Measurements from ENCODE around the gene IRGC.

DNA sequence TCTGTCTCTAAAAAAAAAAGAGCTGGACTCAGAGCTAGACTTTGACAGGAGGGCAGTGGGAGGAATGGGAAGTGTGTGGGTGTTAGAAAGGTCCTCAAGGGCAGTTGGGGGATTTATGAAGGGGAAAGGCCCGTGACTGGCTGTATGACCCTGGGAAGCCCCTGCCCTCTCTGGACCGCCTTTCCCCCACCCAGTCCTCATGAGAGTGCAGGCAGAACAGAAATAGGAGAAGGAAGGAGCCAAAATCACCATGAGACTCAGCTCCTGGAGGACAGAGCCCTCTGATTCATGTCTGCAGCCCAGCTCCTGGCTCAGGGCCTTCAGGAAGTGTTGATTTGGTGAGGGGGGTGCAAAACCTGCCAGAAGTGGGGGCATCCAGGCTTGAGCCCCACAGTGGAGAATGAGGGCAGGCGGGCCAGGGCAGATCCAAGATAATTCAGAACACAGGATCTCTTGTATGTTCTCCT is 47.6 kb downstream of the IRGC start:
- TF ChIP-seq, protein P1, sequence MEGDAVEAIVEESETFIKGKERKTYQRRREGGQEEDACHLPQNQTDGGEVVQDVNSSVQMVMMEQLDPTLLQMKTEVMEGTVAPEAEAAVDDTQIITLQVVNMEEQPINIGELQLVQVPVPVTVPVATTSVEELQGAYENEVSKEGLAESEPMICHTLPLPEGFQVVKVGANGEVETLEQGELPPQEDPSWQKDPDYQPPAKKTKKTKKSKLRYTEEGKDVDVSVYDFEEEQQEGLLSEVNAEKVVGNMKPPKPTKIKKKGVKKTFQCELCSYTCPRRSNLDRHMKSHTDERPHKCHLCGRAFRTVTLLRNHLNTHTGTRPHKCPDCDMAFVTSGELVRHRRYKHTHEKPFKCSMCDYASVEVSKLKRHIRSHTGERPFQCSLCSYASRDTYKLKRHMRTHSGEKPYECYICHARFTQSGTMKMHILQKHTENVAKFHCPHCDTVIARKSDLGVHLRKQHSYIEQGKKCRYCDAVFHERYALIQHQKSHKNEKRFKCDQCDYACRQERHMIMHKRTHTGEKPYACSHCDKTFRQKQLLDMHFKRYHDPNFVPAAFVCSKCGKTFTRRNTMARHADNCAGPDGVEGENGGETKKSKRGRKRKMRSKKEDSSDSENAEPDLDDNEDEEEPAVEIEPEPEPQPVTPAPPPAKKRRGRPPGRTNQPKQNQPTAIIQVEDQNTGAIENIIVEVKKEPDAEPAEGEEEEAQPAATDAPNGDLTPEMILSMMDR (IDR thresholded peaks at IDR 0.05; ENCODE audit: poor library complexity, severe bottlenecking), result no peak
- TF ChIP-seq POLR2AphosphoS5 (IDR thresholded peaks at IDR 0.05), result no peak
